ENCODE measurements around the gene GPR101. TPM values are rescaled to one million over a fixed set of nuclear protein-coding genes. Genes with fewer than 3 reads are reported as not detected.
"Not testable (repeated sequence)": the region's sequence is repeated elsewhere in the genome, so short reads cannot be mapped to it uniquely, and the experiment has no call there.

Gene GPR101
- total RNA-seq, 2 experiments from 2014 or later: not detected

GRCh38 chrX:137040113-137040794, 6.5 kb upstream of the GPR101 start:
- H3K36me3 Mint-ChIP-seq: no peaks in the 10 kb centered on the region
- H3K4me3 Mint-ChIP-seq: no peak overlapping the region
- peaks cover 48% of the 10 kb centered on the region for H3K27me3 Mint-ChIP-seq
- H3K9me3 Mint-ChIP-seq (ENCODE audit: low read depth): no peaks in the 10 kb centered on the region
- H3K4me1 Mint-ChIP-seq: no peaks in the 10 kb centered on the region
- H3K27ac Mint-ChIP-seq: no peak overlapping the region
- DNase-seq: no peak
- CTCF ChIA-PET: no interaction called here
- ATAC-seq: no peak

- peaks cover 65% of the 10 kb centered on the region for H3K27me3 Mint-ChIP-seq
- no peaks in the 10 kb centered on the region for H3K9me3 Mint-ChIP-seq (ENCODE audit: low read depth)
- ATAC-seq: no peak
- CTCF ChIA-PET: interaction anchor here (1.0 to 1.5 kb wide), 2 partner anchors 15 to 18 kb away, joined by 3 read pairs; no protein-coding TSS in a partner anchor
- H3K36me3 Mint-ChIP-seq: no peaks in the 10 kb centered on the region
- DNase-seq: no peak
- H3K4me1 Mint-ChIP-seq: peaks cover 9% of the 10 kb centered on the region
- H3K27ac Mint-ChIP-seq: no peak overlapping the region
- no peak overlapping the region for H3K4me3 Mint-ChIP-seq
Observed at GRCh38 chrX:137034508-137034872, 695 bp upstream of the GPR101 start.

GRCh38 chrX:137032841-137033773, 688 bp downstream of the GPR101 start:
- peaks cover 9% of the 10 kb centered on the region for H3K4me1 Mint-ChIP-seq
- H3K27me3 Mint-ChIP-seq: peaks cover 73% of the 10 kb centered on the region
- no peak overlapping the region for H3K27ac Mint-ChIP-seq
- H3K36me3 Mint-ChIP-seq: no peaks in the 10 kb centered on the region
- CTCF ChIA-PET: interaction anchor here (1.0 to 1.5 kb wide), 2 partner anchors 16 to 19 kb away, joined by 3 read pairs; no protein-coding TSS in a partner anchor
- no peaks in the 10 kb centered on the region for H3K9me3 Mint-ChIP-seq (ENCODE audit: low read depth)
- ATAC-seq: peak; percentile 25
- DNase-seq: no peak
- H3K4me3 Mint-ChIP-seq: no peak overlapping the region

GRCh38 chrX:137032341-137032694, 1.5 kb downstream of the GPR101 start:
- H3K4me3 Mint-ChIP-seq: no peak overlapping the region
- no peak overlapping the region for H3K27ac Mint-ChIP-seq
- ATAC-seq: no peak
- DNase-seq: no peak
- H3K4me1 Mint-ChIP-seq: peaks cover 9% of the 10 kb centered on the region
- no peaks in the 10 kb centered on the region for H3K36me3 Mint-ChIP-seq
- peaks cover 72% of the 10 kb centered on the region for H3K27me3 Mint-ChIP-seq
- CTCF ChIA-PET: no interaction called here
- no peaks in the 10 kb centered on the region for H3K9me3 Mint-ChIP-seq (ENCODE audit: low read depth)

GRCh38 chrX:137031517-137032340, 2.1 kb downstream of the GPR101 start:
- peak; percentile 78 for ATAC-seq
- Mint-ChIP-seq H3K4me1 (peaks cover 9% of the 10 kb centered on the region), H3K36me3 (no peaks in the 10 kb centered on the region), H3K27ac (no peak overlapping the region), H3K4me3 (no peak overlapping the region), H3K27me3 (peaks cover 72% of the 10 kb centered on the region), H3K9me3 (ENCODE audit: low read depth) (no peaks in the 10 kb centered on the region)
- DNase-seq: peak; percentile 55
- CTCF ChIA-PET: no interaction called here

- peaks cover 70% of the 10 kb centered on the region for H3K27me3 Mint-ChIP-seq
- ATAC-seq (no peak), DNase-seq (no peak)
- no peaks in the 10 kb centered on the region for H3K9me3 Mint-ChIP-seq (ENCODE audit: low read depth)
- no peak overlapping the region for H3K4me3 Mint-ChIP-seq
- no peaks in the 10 kb centered on the region for H3K36me3 Mint-ChIP-seq
- CTCF ChIA-PET: no interaction called here
- H3K4me1 Mint-ChIP-seq: peaks cover 9% of the 10 kb centered on the region
- no peak overlapping the region for H3K27ac Mint-ChIP-seq
Observed at GRCh38 chrX:137031039-137031438, 2.8 kb downstream of the GPR101 start.

GRCh38 chrX:137028699-137029098, 5.1 kb downstream of the GPR101 start:
- Mint-ChIP-seq H3K36me3 (no peaks in the 10 kb centered on the region), H3K4me1 (peaks cover 7% of the 10 kb centered on the region), H3K27me3 (peaks cover 60% of the 10 kb centered on the region), H3K27ac (no peak overlapping the region), H3K4me3 (no peak overlapping the region), H3K9me3 (ENCODE audit: low read depth) (no peaks in the 10 kb centered on the region)
- ATAC-seq (no peak), DNase-seq (no peak)
- CTCF ChIA-PET: no interaction called here

- ATAC-seq (no peak), DNase-seq (no peak)
- H3K4me1 Mint-ChIP-seq: peaks cover 1% of the 10 kb centered on the region
- no peak overlapping the region for H3K4me3 Mint-ChIP-seq
- CTCF ChIA-PET: no interaction called here
- H3K36me3 Mint-ChIP-seq: no peaks in the 10 kb centered on the region
- H3K27me3 Mint-ChIP-seq: peaks cover 54% of the 10 kb centered on the region
- no peaks in the 10 kb centered on the region for H3K9me3 Mint-ChIP-seq (ENCODE audit: low read depth)
- H3K27ac Mint-ChIP-seq: no peak overlapping the region
Observed at GRCh38 chrX:137025930-137026329, 7.9 kb downstream of the GPR101 start.

- CTCF ChIA-PET; DNase-seq; H3K27ac Mint-ChIP-seq; H3K27me3 Mint-ChIP-seq; H3K4me1 Mint-ChIP-seq; H3K4me3 Mint-ChIP-seq; ATAC-seq; H3K9me3 Mint-ChIP-seq (ENCODE audit: low read depth); H3K36me3 Mint-ChIP-seq: not testable (repeated sequence)
Observed at GRCh38 chrX:137000236-137000635, 33.6 kb downstream of the GPR101 start.

GRCh38 chrX:136999024-136999423, 34.8 kb downstream of the GPR101 start:
- Mint-ChIP-seq H3K4me1 (no peaks in the 10 kb centered on the region), H3K27me3 (no peaks in the 10 kb centered on the region), H3K4me3 (no peak overlapping the region), H3K9me3 (ENCODE audit: low read depth) (peaks cover 2% of the 10 kb centered on the region), H3K36me3 (no peaks in the 10 kb centered on the region), H3K27ac (no peak overlapping the region)
- CTCF ChIA-PET: no interaction called here
- ATAC-seq: no peak
- no peak for DNase-seq

Other genes starting within 250 kb of the GPR101 start
- gene RBMX, start 153.3 kb downstream of the GPR101 start, total RNA-seq: 100 to 1,000 TPM; 247 to 301 TPM

Measured in activated CD8-positive, alpha-beta memory T cell treated with anti-CD3 and anti-CD28 coated beads, Interleukin-2, amount 10 ng/mL, durations not matched to agents 7 days and 5 days (primary cell).